GM12878 (cell line): Measurements from ENCODE around the gene GAPT. TPM values are rescaled to one million over a fixed set of nuclear protein-coding genes. Genes with fewer than 3 reads are reported as not detected.
A peak's percentile ranks its signal among the peaks of the same experiment; 100 is the strongest.

Source experiments
- ATAC-seq: fragments of 200-7000 bp; cut with Tn5 transposase; 3 replicates; pipeline ENCODE4 v1.9.1; 2020; ENCODE audit warnings: mild to moderate bottlenecking, moderate library complexity
- BruUV-seq: library from RNA; stranded (reverse); fragments of 400-500 nt; replicated peaks from 2 replicates; lab custom pipeline; 2021; lab: Mats Ljungman, UMichigan
- CTCF ChIA-PET: fragments of 300-600 bp; sonication (Branson Sonifier 250); formaldehyde crosslinking; extraction: SDS; loops from one replicate; lab custom pipeline; 2021; ENCODE audit warnings: inconsistent platforms; lab: Yijun Ruan, JAX
- POLR2A ChIA-PET: fragments of 350-600 bp; formaldehyde crosslinking; extraction: SDS; loops from one replicate; lab custom pipeline; 2021; ENCODE audit warnings: inconsistent platforms; lab: Charles Lee
- RAD21 ChIA-PET: fragments of 300-600 bp; sonication (Branson Sonifier 250); formaldehyde crosslinking; loops from one replicate; lab custom pipeline; 2023; ENCODE audit warnings: antibody characterized with exemption; ENCODE audit not compliant: unreplicated experiment; lab: Charles Lee
- SMC1A ChIA-PET: fragments of 300-600 bp; sonication (Branson Sonifier 250); formaldehyde crosslinking; loops from one replicate; lab custom pipeline; 2023; ENCODE audit not compliant: unreplicated experiment, uncharacterized antibody; lab: Charles Lee
- DNase-seq: peaks from one replicate; pipeline ENCODE4 v3.0.0-alpha.2; 2011; ENCODE audit warnings: low read depth, low spot score
- FAIRE-seq: peaks from 3 replicates; lab custom pipeline; 2011; peaks lifted over from hg19 to GRCh38; lab: Jason Lieb, UNC
- H2AFZ ChIP-seq: 2 replicates; pipeline ENCODE4 v1.6.0; 2011; ENCODE audit warnings: low read depth, low read length, control low read depth; ENCODE audit not compliant: control insufficient read depth
- H3K27ac ChIP-seq: 2 replicates; pipeline ENCODE4 v1.5.1; 2011; ENCODE audit warnings: control low read depth; ENCODE audit not compliant: control insufficient read depth, insufficient read depth
- H3K27me3 ChIP-seq, 2 experiments: replicated peaks in 1 of 2; 2 replicates each; pipeline versions ENCODE4 v1.6.0 to v1.6.1; 2011; ENCODE audit warnings: low read length in 1 of 2; ENCODE audit not compliant: control insufficient read depth in 2 of 2, insufficient read depth in 2 of 2
- H3K36me3 ChIP-seq, 2 experiments: 2 replicates each; pipeline ENCODE4 v1.5.1; 2011; ENCODE audit warnings: low read length in 1 of 2; ENCODE audit not compliant: control insufficient read depth in 2 of 2, insufficient read depth in 2 of 2
- H3K4me1 ChIP-seq: 2 replicates; pipeline ENCODE4 v1.6.1; 2011; ENCODE audit warnings: mild to moderate bottlenecking, low read length, moderate library complexity, mixed read lengths; ENCODE audit not compliant: control insufficient read depth, insufficient read depth
- H3K4me2 ChIP-seq: 2 replicates; pipeline ENCODE4 v1.6.0; 2011; ENCODE audit warnings: control low read depth; ENCODE audit not compliant: control insufficient read depth, insufficient read depth
- H3K4me3 ChIP-seq: fragments of 200-600 bp; sonication (generic); 2 replicates; pipeline ENCODE4 v1.5.1; 2016
- H3K79me2 ChIP-seq: 2 replicates; pipeline ENCODE4 v1.6.0; 2011; ENCODE audit warnings: low read length; ENCODE audit not compliant: control insufficient read depth, insufficient read depth
- H3K9ac ChIP-seq: 2 replicates; pipeline ENCODE4 v1.8.0; 2011; ENCODE audit warnings: low read length, control low read depth, mixed read lengths; ENCODE audit not compliant: control insufficient read depth, insufficient read depth
- H3K9me3 ChIP-seq: replicated peaks from 3 replicates; pipeline ENCODE4 v1.5.1; 2011; ENCODE audit warnings: mild to moderate bottlenecking, low read length; ENCODE audit not compliant: control insufficient read depth, insufficient read depth
- H4K20me1 ChIP-seq: 2 replicates; pipeline ENCODE4 v1.6.0; 2011; ENCODE audit not compliant: control insufficient read depth, insufficient read depth
- BRCA1 ChIP-seq: IDR thresholded peaks from 2 replicates; pipeline ENCODE4 v1.6.1; 2011; ENCODE audit warnings: low read depth, low read length, improper control_type of control experiment
- CREB1 ChIP-seq: IDR thresholded peaks from 2 replicates; pipeline ENCODE4 v1.6.1; 2012; ENCODE audit warnings: low read depth, mild to moderate bottlenecking, inconsistent platforms
- DPF2 ChIP-seq: fragments of 450-650 bp; IDR thresholded peaks from 2 replicates; pipeline ENCODE4 v1.6.1; 2017; ENCODE audit warnings: mild to moderate bottlenecking
- E2F8 ChIP-seq: fragments of 450-650 bp; IDR thresholded peaks from 2 replicates; pipeline ENCODE4 v1.6.1; 2018; ENCODE audit warnings: mild to moderate bottlenecking, low read depth, moderate library complexity; ENCODE audit not compliant: partially characterized antibody
- EED ChIP-seq: sonication (generic); IDR thresholded peaks from 2 replicates; pipeline ENCODE4 v1.6.1; 2016; ENCODE audit warnings: antibody characterized with exemption, low read depth
- HCFC1 ChIP-seq: fragments of 150-350 bp; IDR thresholded peaks from 2 replicates; pipeline ENCODE4 v1.6.1; 2014; ENCODE audit warnings: low read length
- JUND ChIP-seq: IDR thresholded peaks from 2 replicates; pipeline ENCODE4 v1.6.1; 2012; ENCODE audit warnings: low read depth, mild to moderate bottlenecking, low read length, improper control_type of control experiment, moderate library complexity
- KDM1A ChIP-seq: fragments of 200-600 bp; sonication (generic); IDR thresholded peaks from 2 replicates; pipeline ENCODE4 v1.6.1; 2016; ENCODE audit warnings: borderline replicate concordance
- KLF5 ChIP-seq: fragments of 450-650 bp; IDR thresholded peaks from 2 replicates; pipeline ENCODE4 v1.6.1; 2014; ENCODE audit warnings: mild to moderate bottlenecking; ENCODE audit not compliant: partially characterized antibody
- MLLT1 ChIP-seq: fragments of 450-650 bp; IDR thresholded peaks from 2 replicates; pipeline ENCODE4 v1.6.1; 2016; ENCODE audit warnings: mild to moderate bottlenecking
- MTA3 ChIP-seq: IDR thresholded peaks from 2 replicates; pipeline ENCODE4 v1.6.1; 2012; ENCODE audit warnings: low read length, inconsistent platforms, borderline replicate concordance
- NFXL1 ChIP-seq: fragments of 450-650 bp; IDR thresholded peaks from 2 replicates; pipeline ENCODE4 v1.6.1; 2017; ENCODE audit warnings: antibody characterized with exemption, mild to moderate bottlenecking, borderline replicate concordance
- NR2F1 ChIP-seq: fragments of 450-650 bp; conservative IDR thresholded peaks from 2 replicates; pipeline ENCODE4 v1.6.1; 2017; ENCODE audit warnings: mild to moderate bottlenecking
- PAX8 ChIP-seq: fragments of 450-650 bp; IDR thresholded peaks from 2 replicates; pipeline ENCODE4 v1.6.1; 2017; ENCODE audit warnings: mild to moderate bottlenecking, moderate library complexity
- PML ChIP-seq: IDR thresholded peaks from 2 replicates; pipeline ENCODE4 v1.6.1; 2012; ENCODE audit warnings: low read length, inconsistent platforms
- POLR2AphosphoS2 ChIP-seq: IDR thresholded peaks from 2 replicates; pipeline ENCODE4 v1.6.1; 2011; ENCODE audit warnings: low read depth, mild to moderate bottlenecking, low read length, improper control_type of control experiment, moderate library complexity
- RUNX3 ChIP-seq: IDR thresholded peaks from 2 replicates; pipeline ENCODE4 v1.6.1; 2012; ENCODE audit warnings: low read length, inconsistent platforms
- SMC3 ChIP-seq: IDR thresholded peaks from 2 replicates; pipeline ENCODE4 v1.6.1; 2011; ENCODE audit warnings: low read length, improper control_type of control experiment, borderline replicate concordance
- SPI1 ChIP-seq: IDR thresholded peaks from 2 replicates; pipeline ENCODE4 v1.6.1; 2011; ENCODE audit warnings: low read depth, mild to moderate bottlenecking, low read length, moderate library complexity, borderline replicate concordance; ENCODE audit not compliant: insufficient read depth
- SREBF2 ChIP-seq: IDR thresholded peaks from 2 replicates; pipeline ENCODE4 v1.6.1; 2012; ENCODE audit warnings: mild to moderate bottlenecking, low read length
- SUZ12 ChIP-seq: fragments of 200-600 bp; sonication (generic); IDR thresholded peaks from one replicate; pipeline ENCODE4 v1.6.1; 2018; ENCODE audit warnings: antibody characterized with exemption, mild to moderate bottlenecking; ENCODE audit not compliant: unreplicated experiment
- TCF7 ChIP-seq: IDR thresholded peaks from 2 replicates; pipeline ENCODE4 v1.6.1; 2014; ENCODE audit warnings: antibody characterized with exemption, borderline replicate concordance
- ZNF622 ChIP-seq: fragments of 450-650 bp; IDR thresholded peaks from 2 replicates; pipeline ENCODE4 v1.6.1; 2017; ENCODE audit warnings: mild to moderate bottlenecking, inconsistent platforms
- ZZZ3 ChIP-seq: IDR thresholded peaks from 2 replicates; pipeline ENCODE4 v1.6.1; 2011; ENCODE audit warnings: low read depth; ENCODE audit not compliant: control insufficient read depth, insufficient read length
- WGBS: methylation state at CpG from one replicate; pipeline ENCODE4 v1.1.6; 2016; ENCODE audit warnings: low lambda C conversion rate; ENCODE audit not compliant: insufficient replicate concordance, insufficient coverage; ENCODE audit errors: missing lambda C conversion rate; 5-methylcytosine and 5-hydroxymethylcytosine counted together
- in situ Hi-C: fragments of 300-500 bp; cut with MboI; formaldehyde crosslinking; loops from 9 replicates; pipeline ENCODE4 v1.14.3; 2018; ENCODE audit warnings: mixed read lengths
- intact Hi-C: fragments of 100-400 bp; cut with micrococcal nuclease; formaldehyde crosslinking; loops from one replicate; pipeline ENCODE4 v1.14.2; 2022; ENCODE audit not compliant: unreplicated experiment
- polyA plus RNA-seq, 11 experiments: library from polyadenylated mRNA; depleted of rRNA in 4 of 11; unstranded in 6 of 11; stranded (reverse) in 5 of 11; fragments of >200 nt; fragmentation: Nextera tagmentation in 4 of 11; fragmentation: Illumina TruSeq in 1 of 11; extraction: Ambion mirVana in 4 of 11; extraction: Trizol in 1 of 11; gene quantifications; 1 replicate in 1 of 11; 2 replicates in 10 of 11; pipeline versions ENCODE4 v1.2.1 to v1.2.3, GENCODE V29; 2011 to 2016; ENCODE audit warnings: inconsistent platforms in 2 of 11, missing spikeins in 2 of 11, low read depth in 1 of 11
- total RNA-seq, 4 experiments: library from RNA; depleted of rRNA in 3 of 4; stranded (reverse); fragments of >200 nt in 3 of 4; fragmentation: Illumina TruSeq in 1 of 4; extraction: Trizol in 1 of 4; gene quantifications; 2 replicates each; pipeline versions ENCODE4 v1.2.1 to v1.2.3, GENCODE V29; 2013 to 2021

Gene GAPT
- total and polyA plus RNA-seq, 10 of the 15 experiments (the other 5 are each of a cell fraction or from before 2014, with no cell fraction given), result 0.15 to 0.96 (median 0.57) TPM; not detected in 2

DNA sequence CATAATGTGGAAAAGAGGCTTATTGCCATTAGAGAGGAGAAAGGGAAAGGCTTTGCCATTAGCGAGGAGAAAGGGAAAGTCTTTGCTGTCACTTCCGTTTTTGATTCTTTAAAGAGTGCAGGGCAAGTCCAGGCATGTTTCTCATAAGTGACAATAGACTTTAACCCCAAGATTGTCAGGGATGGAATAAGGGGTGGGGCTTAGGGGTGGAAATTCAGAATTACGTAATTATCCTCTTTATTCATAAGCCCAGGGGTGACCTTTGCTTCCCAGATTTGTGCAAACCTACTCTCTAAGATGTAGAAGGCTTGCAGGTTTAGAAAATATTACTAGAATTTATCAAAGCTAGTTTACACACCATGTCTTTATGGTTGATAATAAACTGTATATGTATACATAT is 29.1 kb upstream of the GAPT start:
- H3K9me3 ChIP-seq, result no peaks in the 10 kb centered on the region
- no peaks in the 10 kb centered on the region for H4K20me1 ChIP-seq
- no peak overlapping the region for H3K4me2 ChIP-seq
- H3K4me3 ChIP-seq, result no peak overlapping the region
- peak overlapping the region; percentile 30; the same call in 1 of the 2 replicates for H3K27ac ChIP-seq
- H3K4me1 ChIP-seq, result peaks cover 12% of the 10 kb centered on the region
- H3K79me2 ChIP-seq, result no peaks in the 10 kb centered on the region
- ChIA-PET SMC1A (interaction anchor here (1.0 to 4.7 kb wide), 9 partner anchors 44 to 1163 kb away, joined by 3 to 38 read pairs (median 7); no protein-coding TSS in a partner anchor), CTCF (interaction anchor here (0.6 to 6.8 kb wide), 18 partner anchors 14 to 1163 kb away, joined by 3 to 80 read pairs (median 8); no protein-coding TSS in a partner anchor), RAD21 (interaction anchor here (1.4 to 6.3 kb wide), 5 partner anchors 683 to 1551 kb away, joined by 3 to 42 read pairs (median 22); no protein-coding TSS in a partner anchor), POLR2A (no interaction called here)
- no peak for FAIRE-seq
- H3K9ac ChIP-seq, result no peak overlapping the region
- intact Hi-C loops (loop anchor here (1.0 to 10.0 kb wide), 4 partner anchors 63 to 1557 kb away; partner anchors contain the start of gene SETD9), in situ Hi-C loops (loop anchor here (5.0 to 25.0 kb wide), 3 partner anchors 800 to 1550 kb away; partner anchors contain the start of gene SETD9)
- DNase-seq, result no peak
- peaks cover 2 to 8% of the 10 kb centered on the region in 2 experiments; a peak in 3 of 4 replicates for H3K27me3 ChIP-seq
- peak overlapping the region; percentile 46 for H2AFZ ChIP-seq
- 37% methylated on average over 3 of the region's 3 CpGs for WGBS
- no peaks in the 10 kb centered on the region for H3K36me3 ChIP-seq
- BruUV-seq, result no TSS peak
- ATAC-seq, result no peak
- TF ChIP-seq CREB1, result no peak
- TF ChIP-seq SMC3, result no peak
- no peak for TF ChIP-seq SUZ12
- 0 out of 2 replicates have a peak, but pooled peaks have one; percentile 11 for TF ChIP-seq NR2F1
- no peak for TF ChIP-seq MTA3
- TF ChIP-seq JUND, result no peak
- no peak for TF ChIP-seq RUNX3
- no peak for TF ChIP-seq MLLT1
- no peak for TF ChIP-seq TCF7
- TF ChIP-seq HCFC1, result no peak
- TF ChIP-seq BRCA1, result no peak
- TF ChIP-seq KDM1A, result no peak
- TF ChIP-seq E2F8, result no peak
- no peak for TF ChIP-seq ZNF622
- no peak for TF ChIP-seq SREBF2
- no peak for TF ChIP-seq POLR2AphosphoS2
- peak; percentile 61; the same call in 1 of the 2 replicates for TF ChIP-seq SPI1
- TF ChIP-seq EED, result no peak
- TF ChIP-seq ZZZ3, result no peak
- no peak for TF ChIP-seq PML
- TF ChIP-seq KLF5, result no peak
- 0 out of 2 replicates have a peak, but pooled peaks have one; percentile 44 for TF ChIP-seq DPF2
- peak; percentile 84 for TF ChIP-seq PAX8
- no peak for TF ChIP-seq NFXL1
